HEK293 (cell line): ENCODE measurements around the gene MAML2.

ENCODE experiments used
- CTCF ChIA-PET: fragments of 350-600 bp; formaldehyde crosslinking; extraction: SDS; loops from one replicate; lab custom pipeline; 2021; ENCODE audit warnings: antibody characterized with exemption; lab: Yijun Ruan, JAX
- POLR2A ChIA-PET: fragments of 300-600 bp; formaldehyde crosslinking; extraction: SDS; loops from one replicate; lab custom pipeline; 2020; ENCODE audit warnings: antibody characterized with exemption, inconsistent platforms; lab: Yijun Ruan, JAX
- H3K27ac ChIP-seq: fragments of 200-500 bp; sonication (Bioruptor generic); 2 replicates; pipeline ENCODE4 v1.5.1; 2014; ENCODE audit warnings: low read depth, low read length, control low read depth, inconsistent platforms; ENCODE audit errors: extremely low read depth
- H3K36me3 ChIP-seq, 2 experiments: fragments of 200-500 bp in 1 of 2; sonication (Bioruptor generic) in 1 of 2; 1 replicate in 1 of 2; 2 replicates in 1 of 2; pipeline ENCODE4 v1.5.1; 2014 to 2017; ENCODE audit warnings: inconsistent platforms in 2 of 2, low read length in 2 of 2; ENCODE audit not compliant: control insufficient read depth in 2 of 2, insufficient read depth in 1 of 2
- H3K4me1 ChIP-seq: fragments of 200-500 bp; sonication (Bioruptor generic); 2 replicates; pipeline ENCODE4 v1.5.1; 2014; ENCODE audit warnings: mild to moderate bottlenecking, low read length, inconsistent platforms; ENCODE audit not compliant: control insufficient read depth, insufficient read depth
- H3K4me3 ChIP-seq: 2 replicates; pipeline ENCODE4 v1.5.1; 2011; ENCODE audit warnings: low read depth, mild to moderate bottlenecking, control low read depth, low read length, moderate library complexity
- H3K9me3 ChIP-seq: fragments of 200-500 bp; sonication (Bioruptor generic); 2 replicates; pipeline ENCODE4 v1.5.1; 2014; ENCODE audit warnings: low read depth, low read length, inconsistent platforms; ENCODE audit not compliant: control insufficient read depth, insufficient read depth
- KLF1 ChIP-seq: fragments of 450-650 bp; formaldehyde crosslinking; IDR thresholded peaks from 2 replicates; pipeline ENCODE4 v1.5.1; 2016; ENCODE audit warnings: missing biosample characterization, missing genetic modification characterization
- KLF10 ChIP-seq: fragments of 450-650 bp; IDR thresholded peaks from 2 replicates; pipeline ENCODE4 v1.5.1; 2018; ENCODE audit warnings: missing biosample characterization, mild to moderate bottlenecking, missing genetic modification characterization
- KLF17 ChIP-seq: fragments of 450-650 bp; formaldehyde crosslinking; IDR thresholded peaks from 2 replicates; pipeline ENCODE4 v1.5.1; 2016; ENCODE audit warnings: missing biosample characterization, missing genetic modification characterization
- OSR2 ChIP-seq: fragments of 450-650 bp; formaldehyde crosslinking; IDR thresholded peaks from 2 replicates; pipeline ENCODE4 v1.5.1; 2016; ENCODE audit warnings: missing biosample characterization, missing genetic modification characterization
- OVOL3 ChIP-seq: fragments of 450-650 bp; formaldehyde crosslinking; IDR thresholded peaks from 2 replicates; pipeline ENCODE4 v1.5.1; 2016; ENCODE audit warnings: missing biosample characterization, missing genetic modification characterization
- PRDM4 ChIP-seq: fragments of 450-650 bp; formaldehyde crosslinking; IDR thresholded peaks from 2 replicates; pipeline ENCODE4 v1.5.1; 2017; ENCODE audit warnings: missing biosample characterization, missing genetic modification characterization
- PRDM6 ChIP-seq: fragments of 450-650 bp; formaldehyde crosslinking; IDR thresholded peaks from 2 replicates; pipeline ENCODE4 v1.5.1; 2017; ENCODE audit warnings: missing biosample characterization, missing genetic modification characterization
- WT1 ChIP-seq: fragments of 450-650 bp; formaldehyde crosslinking; IDR thresholded peaks from 2 replicates; pipeline ENCODE4 v1.5.1; 2016; ENCODE audit warnings: missing biosample characterization, missing genetic modification characterization
- ZBTB48 ChIP-seq: fragments of 450-650 bp; formaldehyde crosslinking; IDR thresholded peaks from 2 replicates; pipeline ENCODE4 v1.5.1; 2016; ENCODE audit warnings: missing biosample characterization, missing genetic modification characterization
- ZBTB6 ChIP-seq: fragments of 450-650 bp; formaldehyde crosslinking; IDR thresholded peaks from 2 replicates; pipeline ENCODE4 v1.5.1; 2017; ENCODE audit warnings: missing biosample characterization, missing genetic modification characterization
- ZNF202 ChIP-seq: fragments of 450-650 bp; formaldehyde crosslinking; IDR thresholded peaks from 2 replicates; pipeline ENCODE4 v1.5.1; 2016; ENCODE audit warnings: missing biosample characterization, missing genetic modification characterization, borderline replicate concordance
- ZNF23 ChIP-seq: fragments of 450-650 bp; formaldehyde crosslinking; IDR thresholded peaks from 2 replicates; pipeline ENCODE4 v1.5.1; 2016; ENCODE audit warnings: missing biosample characterization, missing genetic modification characterization, borderline replicate concordance
- ZNF335 ChIP-seq: fragments of 450-650 bp; formaldehyde crosslinking; conservative IDR thresholded peaks from 2 replicates; pipeline ENCODE4 v1.5.1; 2016; ENCODE audit warnings: missing biosample characterization, missing genetic modification characterization
- ZNF350 ChIP-seq: fragments of 450-650 bp; formaldehyde crosslinking; IDR thresholded peaks from 2 replicates; pipeline ENCODE4 v1.5.0; 2017; ENCODE audit warnings: missing biosample characterization, mild to moderate bottlenecking, missing genetic modification characterization
- ZNF639 ChIP-seq: fragments of 450-650 bp; formaldehyde crosslinking; IDR thresholded peaks from 2 replicates; pipeline ENCODE4 v1.5.1; 2016; ENCODE audit warnings: missing biosample characterization, missing genetic modification characterization
- ZNF677 ChIP-seq: fragments of 450-650 bp; IDR thresholded peaks from 2 replicates; pipeline ENCODE4 v1.5.0; 2018; ENCODE audit warnings: missing biosample characterization, mild to moderate bottlenecking, missing genetic modification characterization, moderate library complexity
- ZNF707 ChIP-seq: fragments of 450-650 bp; formaldehyde crosslinking; IDR thresholded peaks from 2 replicates; pipeline ENCODE4 v1.5.1; 2016; ENCODE audit warnings: missing biosample characterization, missing genetic modification characterization
- ZNF843 ChIP-seq: fragments of 450-650 bp; formaldehyde crosslinking; IDR thresholded peaks from 2 replicates; pipeline ENCODE4 v1.5.1; 2016; ENCODE audit warnings: missing biosample characterization, missing genetic modification characterization
- ZSCAN18 ChIP-seq: fragments of 450-650 bp; formaldehyde crosslinking; IDR thresholded peaks from 2 replicates; pipeline ENCODE4 v1.5.1; 2016; ENCODE audit warnings: missing biosample characterization, missing genetic modification characterization

The MAML2 gene

GRCh38 chr11:96145163-96145585 lies 197.8 kb downstream of the MAML2 start:
- peaks cover 12% of the 10 kb centered on the region for H3K4me1 ChIP-seq
- H3K36me3 ChIP-seq, result no peaks in the 10 kb centered on the region
- TF ChIP-seq KLF17 (tag by site-specific recombination) (no peak), OSR2 (tag by site-specific recombination) (peak; percentile 51; the same call in 1 of the 2 replicates), PRDM6 (tag by site-specific recombination) (peak; percentile 58), ZSCAN18 (tag by site-specific recombination) (no peak), ZNF335 (tag by site-specific recombination) (no peak)

GRCh38 chr11:96144553-96144952 lies 198.4 kb downstream of the MAML2 start:
- POLR2A ChIA-PET, result no interaction called here
- Histone ChIP-seq H3K9me3 (no peaks in the 10 kb centered on the region), H3K4me3 (no peak overlapping the region), H3K36me3 (no peaks in the 10 kb centered on the region), H3K27ac (no peak overlapping the region), H3K4me1 (peaks cover 12% of the 10 kb centered on the region)
- TF ChIP-seq ZBTB6 (no peak), ZNF843 (tag by site-specific recombination) (no peak), OVOL3 (tag by site-specific recombination) (no peak), KLF1 (tag by site-specific recombination) (no peak)
- CTCF ChIA-PET, result no interaction called here

More at GRCh38 chr11:96145163-96145585, 197.8 kb downstream of the MAML2 start:
- ChIA-PET POLR2A (no interaction called here), CTCF (no interaction called here)
- H3K9me3 ChIP-seq, result no peaks in the 10 kb centered on the region
- no peak overlapping the region for H3K4me3 ChIP-seq
- H3K27ac ChIP-seq, result no peak overlapping the region

GRCh38 chr11:96143041-96143521 lies 199.9 kb downstream of the MAML2 start:
- TF ChIP-seq WT1 (tag by site-specific recombination) (no peak), KLF10 (tag by site-specific recombination) (no peak), ZBTB48 (tag by site-specific recombination) (no peak), ZNF707 (no peak), PRDM4 (tag by site-specific recombination) (no peak), OVOL3 (tag by site-specific recombination) (no peak), ZNF677 (tag by site-specific recombination) (no peak), ZNF639 (tag by site-specific recombination) (no peak), ZNF23 (tag by site-specific recombination) (no peak), ZSCAN18 (tag by site-specific recombination) (no peak), ZNF350 (tag by site-specific recombination) (no peak), ZNF202 (tag by site-specific recombination) (no peak)
- Histone ChIP-seq H3K9me3 (no peaks in the 10 kb centered on the region), H3K27ac (no peak overlapping the region), H3K4me3 (no peak overlapping the region), H3K36me3 (no peaks in the 10 kb centered on the region), H3K4me1 (peaks cover 12% of the 10 kb centered on the region)
- ChIA-PET POLR2A (no interaction called here), CTCF (no interaction called here)
